ENCODE results near the gene FASTKD1.

Gene FASTKD1

GRCh38 chr2:169504651-169505050, 69.0 kb downstream of the FASTKD1 start:
- Histone ChIP-seq H3K4me1 (ENCODE audit: insufficient read depth, low read length) (peaks cover 6% of the 10 kb centered on the region), H3K9ac (ENCODE audit: low read length) (no peak overlapping the region), H3K9me3 (ENCODE audit: low read length) (no peaks in the 10 kb centered on the region), H3K27ac (ENCODE audit: low read depth, low read length) (no peak overlapping the region), H3K4me3 (ENCODE audit: low read depth in 1 of 2, low read length in 2 of 2) (no peak overlapping the region), H3K36me3 (ENCODE audit: insufficient read depth, low read length) (peaks cover 13% of the 10 kb centered on the region), H3K27me3 (ENCODE audit: control insufficient read depth in 1 of 2, insufficient read depth in 2 of 2, low read length in 2 of 2) (no peaks in the 10 kb centered on the region)

- H3K27me3 ChIP-seq (ENCODE audit: control insufficient read depth in 1 of 2, insufficient read depth in 2 of 2, low read length in 2 of 2) = no peaks in the 10 kb centered on the region
- peaks cover 20% of the 10 kb centered on the region for H3K36me3 ChIP-seq (ENCODE audit: insufficient read depth, low read length)
- no peak overlapping the region for H3K9ac ChIP-seq (ENCODE audit: low read length)
- H3K27ac ChIP-seq (ENCODE audit: low read depth, low read length) = no peak overlapping the region
- H3K4me1 ChIP-seq (ENCODE audit: insufficient read depth, low read length) = no peaks in the 10 kb centered on the region
- no peaks in the 10 kb centered on the region for H3K9me3 ChIP-seq (ENCODE audit: low read length)
- no peak overlapping the region for H3K4me3 ChIP-seq (ENCODE audit: low read depth in 1 of 2, low read length in 2 of 2)
Measured at GRCh38 chr2:169495310-169495928, 78.2 kb downstream of the FASTKD1 start.

DNA sequence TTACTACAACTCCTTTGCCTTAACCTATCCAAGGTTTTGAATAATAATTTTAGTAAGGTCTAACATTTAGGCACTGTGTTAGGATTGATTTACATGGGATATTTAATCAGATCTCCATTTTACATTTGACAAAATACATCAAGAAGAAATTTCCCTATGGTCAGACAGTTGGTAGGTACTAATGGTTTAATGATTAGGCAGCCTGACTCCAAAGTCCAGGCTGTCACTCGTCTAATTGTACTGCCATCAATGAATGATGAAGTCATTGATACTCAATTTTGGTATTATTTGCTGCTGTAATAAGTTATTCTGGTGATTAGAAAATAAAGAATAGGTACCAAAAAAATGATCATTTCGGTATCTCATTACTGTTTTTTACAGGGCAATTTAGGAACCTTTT, 80.3 kb downstream of the FASTKD1 start:
- no peak overlapping the region for H3K27ac ChIP-seq (ENCODE audit: low read depth, low read length)
- no peaks in the 10 kb centered on the region for H3K4me1 ChIP-seq (ENCODE audit: insufficient read depth, low read length)
- no peak overlapping the region for H3K4me3 ChIP-seq (ENCODE audit: low read depth in 1 of 2, low read length in 2 of 2)
- no peak overlapping the region for H3K9ac ChIP-seq (ENCODE audit: low read length)
- no peaks in the 10 kb centered on the region for H3K9me3 ChIP-seq (ENCODE audit: low read length)
- peaks cover 14% of the 10 kb centered on the region for H3K36me3 ChIP-seq (ENCODE audit: insufficient read depth, low read length)
- no peaks in the 10 kb centered on the region for H3K27me3 ChIP-seq (ENCODE audit: control insufficient read depth in 1 of 2, insufficient read depth in 2 of 2, low read length in 2 of 2)

- no peaks in the 10 kb centered on the region for H3K27me3 ChIP-seq (ENCODE audit: control insufficient read depth in 1 of 2, insufficient read depth in 2 of 2, low read length in 2 of 2)
- no peak overlapping the region for H3K4me3 ChIP-seq (ENCODE audit: low read depth in 1 of 2, low read length in 2 of 2)
- no peak overlapping the region for H3K27ac ChIP-seq (ENCODE audit: low read depth, low read length)
- H3K9ac ChIP-seq (ENCODE audit: low read length) = no peak overlapping the region
- H3K4me1 ChIP-seq (ENCODE audit: insufficient read depth, low read length) = no peaks in the 10 kb centered on the region
- no peaks in the 10 kb centered on the region for H3K9me3 ChIP-seq (ENCODE audit: low read length)
- H3K36me3 ChIP-seq (ENCODE audit: insufficient read depth, low read length) = peaks cover 14% of the 10 kb centered on the region
Measured at GRCh38 chr2:169491378-169491777, 82.3 kb downstream of the FASTKD1 start.

- H3K9me3 ChIP-seq (ENCODE audit: low read length) = no peaks in the 10 kb centered on the region
- H3K36me3 ChIP-seq (ENCODE audit: insufficient read depth, low read length) = peaks cover 12% of the 10 kb centered on the region
- no peak overlapping the region for H3K4me3 ChIP-seq (ENCODE audit: low read depth in 1 of 2, low read length in 2 of 2)
- H3K9ac ChIP-seq (ENCODE audit: low read length) = no peak overlapping the region
- no peak overlapping the region for H3K27ac ChIP-seq (ENCODE audit: low read depth, low read length)
- H3K27me3 ChIP-seq (ENCODE audit: control insufficient read depth in 1 of 2, insufficient read depth in 2 of 2, low read length in 2 of 2) = no peaks in the 10 kb centered on the region
- no peaks in the 10 kb centered on the region for H3K4me1 ChIP-seq (ENCODE audit: insufficient read depth, low read length)
Measured at GRCh38 chr2:169490834-169491233, 82.8 kb downstream of the FASTKD1 start.

- Histone ChIP-seq H3K27me3 (ENCODE audit: control insufficient read depth in 1 of 2, insufficient read depth in 2 of 2, low read length in 2 of 2) (no peaks in the 10 kb centered on the region), H3K27ac (ENCODE audit: low read depth, low read length) (no peak overlapping the region), H3K4me3 (ENCODE audit: low read depth in 1 of 2, low read length in 2 of 2) (no peak overlapping the region), H3K9me3 (ENCODE audit: low read length) (no peaks in the 10 kb centered on the region), H3K9ac (ENCODE audit: low read length) (no peak overlapping the region), H3K4me1 (ENCODE audit: insufficient read depth, low read length) (no peaks in the 10 kb centered on the region), H3K36me3 (ENCODE audit: insufficient read depth, low read length) (peaks cover 30% of the 10 kb centered on the region)
Measured at GRCh38 chr2:169486487-169486886, 87.2 kb downstream of the FASTKD1 start.

- Histone ChIP-seq H3K4me1 (ENCODE audit: insufficient read depth, low read length) (no peaks in the 10 kb centered on the region), H3K27me3 (ENCODE audit: control insufficient read depth in 1 of 2, insufficient read depth in 2 of 2, low read length in 2 of 2) (no peaks in the 10 kb centered on the region), H3K9me3 (ENCODE audit: low read length) (no peaks in the 10 kb centered on the region), H3K4me3 (ENCODE audit: low read depth in 1 of 2, low read length in 2 of 2) (no peak overlapping the region), H3K9ac (ENCODE audit: low read length) (no peak overlapping the region), H3K36me3 (ENCODE audit: insufficient read depth, low read length) (peaks cover 28% of the 10 kb centered on the region), H3K27ac (ENCODE audit: low read depth, low read length) (no peak overlapping the region)
Measured at GRCh38 chr2:169485650-169486138, 88.0 kb downstream of the FASTKD1 start.

DNA sequence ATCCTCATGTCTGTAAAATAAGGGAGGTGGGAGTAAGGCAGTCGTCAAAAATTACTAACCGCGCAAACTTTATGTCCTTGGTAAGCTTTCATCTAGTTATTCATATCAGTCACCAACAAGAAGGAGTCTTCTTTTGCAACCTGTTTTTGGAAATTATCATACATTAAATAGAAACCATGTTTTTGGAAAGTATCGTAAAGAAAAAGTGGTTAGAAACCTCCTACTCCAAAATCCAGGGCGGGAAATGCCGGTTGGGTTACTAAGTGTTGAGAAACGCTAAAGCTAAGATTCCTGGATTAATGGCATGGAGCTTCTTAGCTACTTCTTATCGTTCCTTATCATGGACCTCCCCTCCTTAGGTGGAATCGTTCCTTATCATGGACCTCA, 93.6 kb downstream of the FASTKD1 start:
- Histone ChIP-seq H3K4me1 (ENCODE audit: insufficient read depth, low read length) (peaks cover 6% of the 10 kb centered on the region), H3K36me3 (ENCODE audit: insufficient read depth, low read length) (peaks cover 26% of the 10 kb centered on the region), H3K4me3 (ENCODE audit: low read depth in 1 of 2, low read length in 2 of 2) (peak overlapping the region; percentile 76 to 97), H3K27ac (ENCODE audit: low read depth, low read length) (peak overlapping the region; percentile 90), H3K27me3 (ENCODE audit: control insufficient read depth in 1 of 2, insufficient read depth in 2 of 2, low read length in 2 of 2) (no peaks in the 10 kb centered on the region), H3K9ac (ENCODE audit: low read length) (peak overlapping the region; percentile 54), H3K9me3 (ENCODE audit: low read length) (no peaks in the 10 kb centered on the region)
